ENCODE data around the gene HTR2A. TPM values are rescaled to one million over a fixed set of nuclear protein-coding genes. Genes with fewer than 3 reads are reported as not detected.

HTR2A gene
- total and polyA plus RNA-seq, 3 donors from 2014 or later, result 0.74 to 1.4 (median 1.0) TPM

DNA sequence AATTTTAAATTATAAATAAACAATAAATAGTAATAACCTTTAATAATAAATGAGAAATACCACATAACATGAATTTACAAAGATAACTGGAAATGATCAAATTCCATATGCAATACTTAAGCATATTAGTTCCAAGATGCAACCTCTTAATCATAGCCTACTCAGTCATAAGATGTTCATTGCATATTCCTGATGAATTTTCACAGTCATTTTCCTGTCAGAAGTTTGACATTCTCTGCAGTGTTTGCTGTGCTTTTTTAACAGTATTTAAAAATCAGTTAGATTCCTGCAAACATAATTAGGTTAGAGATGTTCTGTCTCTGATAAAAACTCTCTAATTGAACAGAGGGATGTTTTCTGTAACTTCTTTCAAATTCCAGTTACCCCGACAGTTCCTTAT, 28.6 kb upstream of the HTR2A start:
- no peaks in the 10 kb centered on the region for H3K9me3 ChIP-seq
- 66 to 79% methylated on average over 1 of the region's 1 CpG for WGBS, 2 donors
- intact Hi-C loops (cut with DNase I; ENCODE audit: low total_unique reads), result no loop called here

GRCh38 chr13:46914341-46914740, 17.5 kb upstream of the HTR2A start:
- DNase-seq, result no peak
- Histone ChIP-seq H3K27ac (no peak overlapping the region), H3K36me3 (ENCODE audit: low read depth, missing control alignments) (no peaks in the 10 kb centered on the region), H3K27me3 (no peaks in the 10 kb centered on the region), H3K9me3 (no peaks in the 10 kb centered on the region), H3K4me3 (no peak overlapping the region), H3K4me1 (no peaks in the 10 kb centered on the region)
- WGBS, 2 donors, result 78 to 90% methylated on average over 2 of the region's 2 CpGs
- TF ChIP-seq, protein P1, sequence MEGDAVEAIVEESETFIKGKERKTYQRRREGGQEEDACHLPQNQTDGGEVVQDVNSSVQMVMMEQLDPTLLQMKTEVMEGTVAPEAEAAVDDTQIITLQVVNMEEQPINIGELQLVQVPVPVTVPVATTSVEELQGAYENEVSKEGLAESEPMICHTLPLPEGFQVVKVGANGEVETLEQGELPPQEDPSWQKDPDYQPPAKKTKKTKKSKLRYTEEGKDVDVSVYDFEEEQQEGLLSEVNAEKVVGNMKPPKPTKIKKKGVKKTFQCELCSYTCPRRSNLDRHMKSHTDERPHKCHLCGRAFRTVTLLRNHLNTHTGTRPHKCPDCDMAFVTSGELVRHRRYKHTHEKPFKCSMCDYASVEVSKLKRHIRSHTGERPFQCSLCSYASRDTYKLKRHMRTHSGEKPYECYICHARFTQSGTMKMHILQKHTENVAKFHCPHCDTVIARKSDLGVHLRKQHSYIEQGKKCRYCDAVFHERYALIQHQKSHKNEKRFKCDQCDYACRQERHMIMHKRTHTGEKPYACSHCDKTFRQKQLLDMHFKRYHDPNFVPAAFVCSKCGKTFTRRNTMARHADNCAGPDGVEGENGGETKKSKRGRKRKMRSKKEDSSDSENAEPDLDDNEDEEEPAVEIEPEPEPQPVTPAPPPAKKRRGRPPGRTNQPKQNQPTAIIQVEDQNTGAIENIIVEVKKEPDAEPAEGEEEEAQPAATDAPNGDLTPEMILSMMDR (IDR thresholded peaks at IDR 0.05), result no peak
- TF ChIP-seq POLR2A (IDR thresholded peaks at IDR 0.05), result no peak
- intact Hi-C loops (cut with DNase I; ENCODE audit: low total_unique reads), result no loop called here

More for the DNA sequence above, 28.6 kb upstream of the HTR2A start:
- TF ChIP-seq, protein P1 (IDR thresholded peaks at IDR 0.05), result no peak
- TF ChIP-seq POLR2A (IDR thresholded peaks at IDR 0.05), result no peak
- H3K27me3 ChIP-seq, result no peaks in the 10 kb centered on the region
- H3K27ac ChIP-seq, result no peak overlapping the region
- no peak overlapping the region for H3K4me3 ChIP-seq
- no peak for DNase-seq
- no peaks in the 10 kb centered on the region for H3K36me3 ChIP-seq (ENCODE audit: low read depth, missing control alignments)
- H3K4me1 ChIP-seq, result no peaks in the 10 kb centered on the region

DNA sequence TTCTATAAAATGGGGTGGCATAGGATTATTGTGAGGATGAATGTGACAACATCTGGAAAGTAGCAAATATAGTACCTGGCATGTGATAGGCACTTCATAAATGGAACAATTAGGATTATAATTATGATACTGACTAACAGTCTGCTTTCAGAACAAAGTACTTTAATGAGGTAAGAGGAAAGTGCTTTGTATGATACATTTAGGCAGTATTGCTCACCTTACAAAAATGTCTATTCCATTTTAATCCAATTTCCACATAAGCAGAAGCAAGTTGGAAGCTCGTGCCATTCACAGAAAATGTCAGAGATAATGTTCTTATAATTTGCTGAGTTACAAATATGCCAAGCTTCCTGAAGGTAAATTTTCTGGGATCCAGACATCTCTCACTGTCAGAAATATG, 16.9 kb upstream of the HTR2A start:
- no peak overlapping the region for H3K27ac ChIP-seq
- no peaks in the 10 kb centered on the region for H3K9me3 ChIP-seq
- WGBS, 2 donors, result 91 to 92% methylated on average over 1 of the region's 1 CpG
- DNase-seq, result no peak
- intact Hi-C loops (cut with DNase I; ENCODE audit: low total_unique reads), result no loop called here
- no peaks in the 10 kb centered on the region for H3K4me1 ChIP-seq
- H3K36me3 ChIP-seq (ENCODE audit: low read depth, missing control alignments), result no peaks in the 10 kb centered on the region
- no peaks in the 10 kb centered on the region for H3K27me3 ChIP-seq
- TF ChIP-seq, protein P1 (IDR thresholded peaks at IDR 0.05), result no peak
- TF ChIP-seq POLR2A (IDR thresholded peaks at IDR 0.05), result no peak
- H3K4me3 ChIP-seq, result no peak overlapping the region

GRCh38 chr13:46909042-46909441, 12.2 kb upstream of the HTR2A start:
- no peaks in the 10 kb centered on the region for H3K27me3 ChIP-seq
- H3K9me3 ChIP-seq, result no peaks in the 10 kb centered on the region
- no peak for TF ChIP-seq POLR2A (IDR thresholded peaks at IDR 0.05)
- TF ChIP-seq, protein P1 (IDR thresholded peaks at IDR 0.05), result no peak
- no peak for DNase-seq
- H3K4me3 ChIP-seq, result no peak overlapping the region
- no peaks in the 10 kb centered on the region for H3K36me3 ChIP-seq (ENCODE audit: low read depth, missing control alignments)
- H3K4me1 ChIP-seq, result no peaks in the 10 kb centered on the region
- WGBS, 2 donors, result 87 to 94% methylated on average over 3 of the region's 3 CpGs
- intact Hi-C loops (cut with DNase I; ENCODE audit: low total_unique reads), result no loop called here
- no peak overlapping the region for H3K27ac ChIP-seq

DNA sequence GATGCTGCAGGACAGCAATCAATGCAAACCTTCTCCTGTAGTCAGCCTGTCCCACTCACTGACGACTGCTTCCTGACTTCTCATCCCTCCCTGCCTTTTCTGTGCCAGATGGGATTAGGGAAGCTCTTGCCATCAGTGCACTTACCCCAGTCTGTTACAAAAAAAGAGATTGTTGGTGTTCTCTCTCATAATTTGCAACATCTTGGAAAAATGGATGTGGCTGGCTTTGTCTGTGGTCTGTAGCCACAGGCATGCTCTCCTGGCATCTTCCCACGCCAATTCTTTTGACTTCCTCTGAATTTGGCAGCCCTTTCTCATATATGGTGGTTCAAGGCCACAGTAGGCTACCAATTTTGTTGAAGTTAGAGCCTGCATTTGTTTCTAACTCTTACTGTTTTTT, 11.6 kb upstream of the HTR2A start:
- DNase-seq, result no peak
- no peaks in the 10 kb centered on the region for H3K36me3 ChIP-seq (ENCODE audit: low read depth, missing control alignments)
- WGBS, 2 donors, result 51 to 62% methylated on average over 2 of the region's 2 CpGs
- no peak overlapping the region for H3K27ac ChIP-seq
- H3K27me3 ChIP-seq, result no peaks in the 10 kb centered on the region
- no peak overlapping the region for H3K4me3 ChIP-seq
- H3K9me3 ChIP-seq, result no peaks in the 10 kb centered on the region
- intact Hi-C loops (cut with DNase I; ENCODE audit: low total_unique reads), result no loop called here
- H3K4me1 ChIP-seq, result no peaks in the 10 kb centered on the region
- no peak for TF ChIP-seq POLR2A (IDR thresholded peaks at IDR 0.05)
- TF ChIP-seq, protein P1 (IDR thresholded peaks at IDR 0.05), result no peak

Data from testis (tissue), 3 donors.